ENCODE data around the gene DPP7. TPM values are rescaled to one million over a fixed set of nuclear protein-coding genes. Genes with fewer than 3 reads are reported as not detected.

Gene DPP7
- total RNA-seq, 2 experiments from 2014 or later, result 222 to 227 TPM

DNA sequence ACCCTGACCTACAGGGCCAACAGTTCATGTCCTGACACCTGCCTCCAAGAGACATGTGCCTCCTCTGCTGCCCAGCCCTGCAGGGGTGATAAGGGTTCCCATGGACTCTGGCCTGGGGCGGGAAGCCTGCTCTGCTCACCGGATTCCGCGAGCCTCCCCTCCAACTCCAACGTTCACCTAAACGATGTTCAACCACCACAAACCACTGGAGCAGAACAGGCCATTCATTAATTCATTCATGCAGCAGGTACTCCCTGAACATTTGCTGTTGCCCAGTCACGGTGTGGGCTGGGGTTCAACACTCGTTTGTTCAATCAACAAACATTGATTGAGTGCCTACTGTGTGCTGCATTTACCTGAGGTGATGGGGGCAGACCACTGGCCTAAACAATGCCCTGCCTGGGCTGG, 40.5 kb downstream of the DPP7 start:
- CTCF ChIA-PET, result interaction anchor here (1.0 to 11.3 kb wide), 2 partner anchors 10 to 24 kb away, joined by 3 to 164 read pairs; partner anchors contain the start of gene NPDC1

DNA sequence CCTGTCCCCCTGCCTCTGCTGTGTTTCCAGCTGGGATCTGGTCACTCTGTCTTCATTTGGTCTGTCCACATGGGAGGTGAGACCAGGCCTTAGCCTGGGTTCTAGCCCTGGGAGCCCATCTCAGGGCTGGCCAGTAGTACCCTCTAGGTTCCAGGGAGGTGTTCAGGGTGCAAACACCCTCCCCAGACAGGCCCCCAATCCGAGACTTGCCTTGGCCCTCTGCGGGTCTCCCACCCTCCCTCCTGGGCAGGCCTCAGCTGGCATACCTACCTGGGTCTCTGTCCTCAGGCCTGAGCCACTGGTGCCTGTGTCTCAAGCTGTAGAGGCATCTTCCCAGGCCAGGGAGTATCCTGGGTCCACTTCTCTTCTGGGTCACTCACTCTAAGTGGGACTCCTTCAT, 43.3 kb downstream of the DPP7 start:
- intact Hi-C loops (cut with micrococcal nuclease), result no loop called here
- H3K9me3 Mint-ChIP-seq, result no peaks in the 10 kb centered on the region

More for the DNA sequence above, 40.5 kb downstream of the DPP7 start:
- Mint-ChIP-seq H3K4me1 (ENCODE audit: low read depth) (no peaks in the 10 kb centered on the region), H3K4me3 (no peak overlapping the region), H3K27ac (no peak overlapping the region), H3K9me3 (no peaks in the 10 kb centered on the region), H3K36me3 (ENCODE audit: low read depth) (peaks cover 3% of the 10 kb centered on the region), H3K27me3 (no peaks in the 10 kb centered on the region)
- ATAC-seq (no peak), DNase-seq (no peak)
- intact Hi-C loops (cut with micrococcal nuclease), result no loop called here
- TF ChIP-seq, protein P1, sequence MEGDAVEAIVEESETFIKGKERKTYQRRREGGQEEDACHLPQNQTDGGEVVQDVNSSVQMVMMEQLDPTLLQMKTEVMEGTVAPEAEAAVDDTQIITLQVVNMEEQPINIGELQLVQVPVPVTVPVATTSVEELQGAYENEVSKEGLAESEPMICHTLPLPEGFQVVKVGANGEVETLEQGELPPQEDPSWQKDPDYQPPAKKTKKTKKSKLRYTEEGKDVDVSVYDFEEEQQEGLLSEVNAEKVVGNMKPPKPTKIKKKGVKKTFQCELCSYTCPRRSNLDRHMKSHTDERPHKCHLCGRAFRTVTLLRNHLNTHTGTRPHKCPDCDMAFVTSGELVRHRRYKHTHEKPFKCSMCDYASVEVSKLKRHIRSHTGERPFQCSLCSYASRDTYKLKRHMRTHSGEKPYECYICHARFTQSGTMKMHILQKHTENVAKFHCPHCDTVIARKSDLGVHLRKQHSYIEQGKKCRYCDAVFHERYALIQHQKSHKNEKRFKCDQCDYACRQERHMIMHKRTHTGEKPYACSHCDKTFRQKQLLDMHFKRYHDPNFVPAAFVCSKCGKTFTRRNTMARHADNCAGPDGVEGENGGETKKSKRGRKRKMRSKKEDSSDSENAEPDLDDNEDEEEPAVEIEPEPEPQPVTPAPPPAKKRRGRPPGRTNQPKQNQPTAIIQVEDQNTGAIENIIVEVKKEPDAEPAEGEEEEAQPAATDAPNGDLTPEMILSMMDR (IDR thresholded peaks at IDR 0.05), result no peak
- POLR2A ChIA-PET, result no interaction called here

DNA sequence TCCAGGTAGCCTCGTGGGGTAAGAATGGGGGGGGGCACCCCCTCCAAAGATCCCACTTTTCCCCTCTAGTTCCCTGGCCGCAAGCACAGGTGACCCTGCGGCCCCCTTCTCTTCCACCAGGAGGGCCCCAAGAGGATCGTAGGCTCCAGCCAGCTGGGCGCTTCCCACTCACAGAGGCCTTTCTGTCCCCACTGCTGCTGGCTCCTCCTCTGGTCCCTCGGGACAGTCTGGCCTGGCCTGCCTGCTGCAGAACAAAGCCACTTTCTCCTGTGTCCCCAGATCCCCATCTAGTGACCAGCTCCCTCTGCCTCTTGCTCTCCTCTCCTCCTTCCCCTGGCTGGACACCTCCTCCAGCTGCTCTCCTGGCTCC, 43.6 kb downstream of the DPP7 start:
- TF ChIP-seq, protein P1 (IDR thresholded peaks at IDR 0.05), result no peak
- DNase-seq (no peak), ATAC-seq (no peak)
- intact Hi-C loops (cut with micrococcal nuclease), result no loop called here
- Mint-ChIP-seq H3K27ac (peak overlapping the region; percentile 62), H3K4me3 (peak overlapping the region; percentile 68), H3K36me3 (ENCODE audit: low read depth) (no peaks in the 10 kb centered on the region), H3K9me3 (no peaks in the 10 kb centered on the region), H3K27me3 (peaks cover 1% of the 10 kb centered on the region), H3K4me1 (ENCODE audit: low read depth) (peaks cover 7% of the 10 kb centered on the region)
- CTCF ChIA-PET, result interaction anchor here (0.8 to 11.3 kb wide), 12 partner anchors 9 to 293 kb away, joined by 3 to 164 read pairs (median 8); partner anchors contain the start of genes ABCA2, FUT7, MAN1B1 and NPDC1
- POLR2A ChIA-PET, result interaction anchor here (0.6 to 1.7 kb wide), 7 partner anchors 9 to 246 kb away, joined by 3 to 5 read pairs (median 3); partner anchors contain the start of gene TUBB4B

More for the DNA sequence above, 43.3 kb downstream of the DPP7 start:
- H3K4me1 Mint-ChIP-seq (ENCODE audit: low read depth), result peaks cover 7% of the 10 kb centered on the region
- no peaks in the 10 kb centered on the region for H3K36me3 Mint-ChIP-seq (ENCODE audit: low read depth)
- POLR2A ChIA-PET, result interaction anchor here (0.6 to 1.5 kb wide), 6 partner anchors 9 to 247 kb away, joined by 3 to 5 read pairs (median 3); partner anchors contain the start of gene TUBB4B
- ATAC-seq, result no peak
- H3K4me3 Mint-ChIP-seq, result peak overlapping the region; percentile 68
- no peak for DNase-seq
- TF ChIP-seq, protein P1 (IDR thresholded peaks at IDR 0.05), result no peak
- H3K27ac Mint-ChIP-seq, result peak overlapping the region; percentile 62
- CTCF ChIA-PET, result interaction anchor here (1.4 to 11.3 kb wide), 9 partner anchors 8 to 293 kb away, joined by 3 to 164 read pairs (median 7); partner anchors contain the start of genes ABCA2, FUT7 and NPDC1
- H3K27me3 Mint-ChIP-seq, result peaks cover 1% of the 10 kb centered on the region

DNA sequence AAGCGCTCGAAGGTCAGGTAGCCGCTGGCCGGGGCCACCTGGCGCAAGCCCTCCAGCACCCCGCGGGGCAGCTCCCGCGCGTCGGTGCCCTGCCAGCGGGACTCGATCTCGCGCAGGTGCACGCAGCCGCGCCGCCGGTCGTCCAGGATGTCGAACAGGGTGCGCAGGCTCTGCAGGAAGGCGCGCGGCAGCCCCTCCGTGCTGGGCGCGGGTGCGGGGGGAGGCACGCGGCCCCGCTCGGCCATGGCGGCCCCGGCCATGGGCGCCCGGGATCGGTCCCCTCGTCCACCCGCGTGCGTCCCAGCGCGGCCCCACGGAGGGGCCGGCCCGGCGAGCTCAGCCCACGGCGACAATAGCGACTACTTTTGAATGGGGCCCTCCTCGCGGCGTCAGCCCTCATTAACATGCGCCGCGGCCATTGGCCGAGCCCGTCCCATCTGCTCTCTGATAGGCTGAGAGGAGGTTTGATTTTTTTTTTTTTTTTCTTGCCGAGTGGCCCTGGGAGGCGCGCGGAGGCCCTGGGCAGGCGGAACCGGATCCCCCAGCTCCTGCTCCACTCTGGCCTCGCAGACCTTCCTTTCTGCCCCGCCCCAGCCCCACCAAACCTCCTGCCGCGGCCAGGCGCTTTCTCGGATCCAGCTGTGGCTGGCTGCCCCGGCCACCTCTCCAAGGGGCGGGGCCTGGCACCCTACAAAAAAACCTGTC, 44.2 kb downstream of the DPP7 start, which contains the start of gene SAPCD2:
Gene SAPCD2 (minus strand): TSS at position 357 of the 705 bp plus-strand sequence. CDS start 97 bp downstream, at position 260.
- CTCF ChIA-PET, result interaction anchor here (0.8 to 11.3 kb wide), 15 partner anchors 9 to 292 kb away, joined by 3 to 164 read pairs (median 5); partner anchors contain the start of genes ABCA2, FUT7, MAN1B1 and NPDC1
- POLR2A ChIA-PET, result interaction anchor here (0.6 to 1.7 kb wide), 11 partner anchors 9 to 170 kb away, joined by 3 to 11 read pairs (median 3); partner anchors contain the start of genes MAN1B1 and TUBB4B

More for the DNA sequence above, 44.2 kb downstream of the DPP7 start, which contains the start of gene SAPCD2:
- peak; percentile 87 for ATAC-seq
- TF ChIP-seq, protein P1 (IDR thresholded peaks at IDR 0.05), result no peak
- peak; percentile 92 for DNase-seq
- Mint-ChIP-seq H3K9me3 (no peaks in the 10 kb centered on the region), H3K27ac (peak within 1 kb of the TSS; percentile 62), H3K4me1 (ENCODE audit: low read depth) (peaks cover 7% of the 10 kb centered on the region), H3K36me3 (ENCODE audit: low read depth) (no peaks in the 10 kb centered on the region), H3K4me3 (peak within 1 kb of the TSS; percentile 68), H3K27me3 (peaks cover 1% of the 10 kb centered on the region)
- intact Hi-C loops (cut with micrococcal nuclease), result no loop called here

All from activated CD8-positive, alpha-beta T cell treated with anti-CD3 and anti-CD28 coated beads for 36 hours (primary cell).